Lower lobe of right lung (tissue), 2 donors: ENCODE measurements around the gene HBB. TPM values are rescaled to one million over a fixed set of nuclear protein-coding genes. Genes with fewer than 3 reads are reported as not detected.

Source experiments
- ATAC-seq, 2 donors: fragments of 200-7000 bp; cut with Tn5 transposase; one replicate each; pipeline ENCODE4 v1.9.1; 2020 to 2022; ENCODE audit warnings: mild to moderate bottlenecking in 2 of 2, moderate library complexity in 2 of 2
- DNase-seq: peaks from one replicate; pipeline ENCODE4 v3.0.0-alpha.2; 2020
- H3K27ac ChIP-seq: fragments of 200-600 bp; one replicate; pipeline ENCODE4 v1.8.0; 2022
- H3K27me3 ChIP-seq: fragments of 200-600 bp; one replicate; pipeline ENCODE4 v1.8.0; 2022; ENCODE audit warnings: low read depth
- H3K36me3 ChIP-seq: fragments of 200-600 bp; one replicate; pipeline ENCODE4 v1.8.0; 2022; ENCODE audit warnings: mild to moderate bottlenecking
- H3K4me1 ChIP-seq: fragments of 200-600 bp; one replicate; pipeline ENCODE4 v1.8.0; 2022
- H3K4me3 ChIP-seq: fragments of 200-600 bp; one replicate; pipeline ENCODE4 v1.8.0; 2022; ENCODE audit warnings: mild to moderate bottlenecking
- H3K9me3 ChIP-seq: fragments of 200-600 bp; one replicate; pipeline ENCODE4 v1.8.0; 2022
- intact Hi-C: fragments of 100-400 bp; cut with DNase I; formaldehyde crosslinking; loops from one replicate; pipeline ENCODE4 v1.11.0; 2022
- total RNA-seq: library from RNA; stranded (reverse); fragmentation: NEBNext Ultra II Directional; extraction: Animal tissue kit (Norgen Biotek cat#: 25700); gene quantifications from one replicate; pipeline ENCODE4 v1.2.1, GENCODE V29; 2021
- TF ChIP-seq, protein P1 (sequence below): fragments of 200-600 bp; IDR thresholded peaks from one replicate; pipeline ENCODE4 v1.8.0; 2022; ENCODE audit warnings: antibody characterized with exemption, mild to moderate bottlenecking
- donor health status: DM: no; HTN: yes; CAD: no; lungs with severe emphysema.

Gene HBB
- total RNA-seq, 1 donor from 2014 or later: 323 TPM

- Histone ChIP-seq H3K4me1 (no peaks in the 10 kb centered on the region), H3K27me3 (no peaks in the 10 kb centered on the region), H3K27ac (no peak overlapping the region), H3K36me3 (no peaks in the 10 kb centered on the region), H3K9me3 (no peaks in the 10 kb centered on the region), H3K4me3 (no peak overlapping the region)
- TF ChIP-seq, protein P1, sequence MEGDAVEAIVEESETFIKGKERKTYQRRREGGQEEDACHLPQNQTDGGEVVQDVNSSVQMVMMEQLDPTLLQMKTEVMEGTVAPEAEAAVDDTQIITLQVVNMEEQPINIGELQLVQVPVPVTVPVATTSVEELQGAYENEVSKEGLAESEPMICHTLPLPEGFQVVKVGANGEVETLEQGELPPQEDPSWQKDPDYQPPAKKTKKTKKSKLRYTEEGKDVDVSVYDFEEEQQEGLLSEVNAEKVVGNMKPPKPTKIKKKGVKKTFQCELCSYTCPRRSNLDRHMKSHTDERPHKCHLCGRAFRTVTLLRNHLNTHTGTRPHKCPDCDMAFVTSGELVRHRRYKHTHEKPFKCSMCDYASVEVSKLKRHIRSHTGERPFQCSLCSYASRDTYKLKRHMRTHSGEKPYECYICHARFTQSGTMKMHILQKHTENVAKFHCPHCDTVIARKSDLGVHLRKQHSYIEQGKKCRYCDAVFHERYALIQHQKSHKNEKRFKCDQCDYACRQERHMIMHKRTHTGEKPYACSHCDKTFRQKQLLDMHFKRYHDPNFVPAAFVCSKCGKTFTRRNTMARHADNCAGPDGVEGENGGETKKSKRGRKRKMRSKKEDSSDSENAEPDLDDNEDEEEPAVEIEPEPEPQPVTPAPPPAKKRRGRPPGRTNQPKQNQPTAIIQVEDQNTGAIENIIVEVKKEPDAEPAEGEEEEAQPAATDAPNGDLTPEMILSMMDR: no peak
- ATAC-seq (no peak), DNase-seq (no peak)
- intact Hi-C loops: no loop called here
Observed at GRCh38 chr11:5232176-5232575, 5.3 kb upstream of the HBB start.

DNA sequence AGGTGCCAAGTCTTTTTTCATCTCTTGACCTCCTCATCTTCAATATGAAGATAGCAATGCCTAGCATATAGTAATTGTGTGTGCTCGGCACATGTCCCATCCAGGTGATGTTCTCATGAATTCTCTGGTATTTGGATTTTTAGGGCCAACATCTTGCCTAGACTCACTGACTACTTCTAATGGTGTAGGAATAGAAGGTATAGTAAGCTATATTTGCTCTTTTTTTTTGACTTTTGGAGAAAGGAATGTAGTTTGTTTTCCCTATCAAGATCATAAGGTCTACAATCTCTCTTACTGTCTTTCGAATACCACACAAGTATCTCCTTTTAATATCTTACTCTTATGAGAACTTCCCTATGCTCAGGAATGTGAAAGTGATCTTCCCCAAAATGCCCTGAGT is 4.2 kb upstream of the HBB start:
- no peak overlapping the region for H3K27ac ChIP-seq
- H3K9me3 ChIP-seq: no peaks in the 10 kb centered on the region
- intact Hi-C loops: no loop called here
- no peak for ATAC-seq
- no peak overlapping the region for H3K4me3 ChIP-seq
- H3K36me3 ChIP-seq: no peaks in the 10 kb centered on the region
- no peak for DNase-seq
- TF ChIP-seq, protein P1: no peak
- H3K27me3 ChIP-seq: no peaks in the 10 kb centered on the region
- H3K4me1 ChIP-seq: no peaks in the 10 kb centered on the region

GRCh38 chr11:5230266-5230665 is 3.4 kb upstream of the HBB start:
- Histone ChIP-seq H3K27me3 (no peaks in the 10 kb centered on the region), H3K9me3 (no peaks in the 10 kb centered on the region), H3K27ac (no peak overlapping the region), H3K4me3 (no peak overlapping the region), H3K36me3 (no peaks in the 10 kb centered on the region), H3K4me1 (no peaks in the 10 kb centered on the region)
- DNase-seq (no peak), ATAC-seq (no peak)
- TF ChIP-seq, protein P1: no peak
- intact Hi-C loops: no loop called here

- Histone ChIP-seq H3K4me1 (no peaks in the 10 kb centered on the region), H3K36me3 (no peaks in the 10 kb centered on the region), H3K4me3 (no peak overlapping the region), H3K27me3 (no peaks in the 10 kb centered on the region), H3K27ac (no peak overlapping the region), H3K9me3 (no peaks in the 10 kb centered on the region)
- intact Hi-C loops: no loop called here
- TF ChIP-seq, protein P1: no peak
- no peak for DNase-seq
- ATAC-seq: no peak
Observed at GRCh38 chr11:5229796-5230195, 2.9 kb upstream of the HBB start.

GRCh38 chr11:5229356-5229755 is 2.5 kb upstream of the HBB start:
- DNase-seq (no peak), ATAC-seq (no peak)
- H3K27me3 ChIP-seq: no peaks in the 10 kb centered on the region
- no peaks in the 10 kb centered on the region for H3K9me3 ChIP-seq
- intact Hi-C loops: no loop called here
- no peak overlapping the region for H3K27ac ChIP-seq
- no peak overlapping the region for H3K4me3 ChIP-seq
- no peaks in the 10 kb centered on the region for H3K36me3 ChIP-seq
- no peaks in the 10 kb centered on the region for H3K4me1 ChIP-seq
- TF ChIP-seq, protein P1: no peak

- no peaks in the 10 kb centered on the region for H3K4me1 ChIP-seq
- H3K36me3 ChIP-seq: no peaks in the 10 kb centered on the region
- H3K27me3 ChIP-seq: no peaks in the 10 kb centered on the region
- no peak for ATAC-seq
- intact Hi-C loops: no loop called here
- no peaks in the 10 kb centered on the region for H3K9me3 ChIP-seq
- TF ChIP-seq, protein P1: no peak
- DNase-seq: no peak
- no peak overlapping the region for H3K4me3 ChIP-seq
- H3K27ac ChIP-seq: no peak overlapping the region
Observed at GRCh38 chr11:5228124-5228523, 1.3 kb upstream of the HBB start.
